Immature natural killer cell (primary cell): ENCODE results near the gene WDFY4. TPM values are rescaled to one million over a fixed set of nuclear protein-coding genes. Genes with fewer than 3 reads are reported as not detected.

Source experiments
- DNase-seq, 3 donors: peaks; one replicate each; pipeline ENCODE4 v3.0.0; 2022; ENCODE audit warnings: mixed read lengths in 1 of 3
- H3K27ac Mint-ChIP-seq, 6 donors: one replicate each; pipeline ENCODE4 v1.8.0; 2020; ENCODE audit warnings: mixed read lengths in 6 of 6, mild to moderate bottlenecking in 5 of 6, inconsistent platforms in 4 of 6, moderate library complexity in 3 of 6
- H3K27me3 Mint-ChIP-seq, 3 donors: one replicate each; pipeline ENCODE4 v1.8.0; 2020 to 2021; ENCODE audit warnings: low read depth in 3 of 3, mild to moderate bottlenecking in 3 of 3, mixed read lengths in 3 of 3, moderate library complexity in 3 of 3, inconsistent platforms in 1 of 3
- H3K36me3 Mint-ChIP-seq, 3 donors: one replicate each; pipeline ENCODE4 v1.8.0; 2020; ENCODE audit warnings: mixed read lengths in 3 of 3, inconsistent platforms in 2 of 3, mild to moderate bottlenecking in 2 of 3
- H3K4me1 Mint-ChIP-seq, 2 donors: one replicate each; pipeline ENCODE4 v1.8.0; 2020; ENCODE audit warnings: inconsistent platforms in 2 of 2, mild to moderate bottlenecking in 2 of 2, mixed read lengths in 2 of 2, moderate library complexity in 1 of 2
- H3K4me3 Mint-ChIP-seq, 5 donors: one replicate each; pipeline ENCODE4 v1.8.0; 2020; ENCODE audit warnings: mild to moderate bottlenecking in 5 of 5, mixed read lengths in 5 of 5, inconsistent platforms in 3 of 5, moderate library complexity in 3 of 5
- H3K9me3 Mint-ChIP-seq, 6 donors: one replicate each; pipeline ENCODE4 v1.8.0; 2020; ENCODE audit warnings: mild to moderate bottlenecking in 6 of 6, mixed read lengths in 6 of 6, inconsistent platforms in 4 of 6, moderate library complexity in 3 of 6
- polyA plus RNA-seq, 3 donors: library from polyadenylated mRNA; unstranded; fragments of 300-500 nt; fragmentation: Illumina TruSeq; gene quantifications; one replicate each; pipeline ENCODE4 v1.2.3, GENCODE V29; 2021

WDFY4 gene
- polyA plus RNA-seq, 3 donors from 2014 or later: 1.0 to 2.2 TPM; not detected in 1

GRCh38 chr10:48976196-48976595 lies 291.5 kb downstream of the WDFY4 start:
- Mint-ChIP-seq H3K36me3 (no peaks in the 10 kb centered on the region), H3K27me3 (peaks cover 0 to 9% (median 3%) of the 10 kb centered on the region in 3 donors), H3K4me3 (no peak overlapping the region), H3K4me1 (no peaks in the 10 kb centered on the region), H3K9me3 (no peaks in the 10 kb centered on the region), H3K27ac (no peak overlapping the region)
- DNase-seq: no peak

- H3K27ac Mint-ChIP-seq: no peak overlapping the region
- no peak overlapping the region for H3K4me3 Mint-ChIP-seq
- H3K36me3 Mint-ChIP-seq: no peaks in the 10 kb centered on the region
- no peaks in the 10 kb centered on the region for H3K4me1 Mint-ChIP-seq
- DNase-seq: no peak
- H3K27me3 Mint-ChIP-seq: peaks cover 0 to 7% (median 0%) of the 10 kb centered on the region in 3 donors
- H3K9me3 Mint-ChIP-seq: no peaks in the 10 kb centered on the region
Measured at GRCh38 chr10:48978318-48978717, 293.6 kb downstream of the WDFY4 start.

- peak; percentile 39 to 46 (median 44) for DNase-seq
- no peak overlapping the region for H3K27ac Mint-ChIP-seq
Measured at GRCh38 chr10:48981310-48981907, 296.7 kb downstream of the WDFY4 start.

GRCh38 chr10:48982584-48982983 lies 297.9 kb downstream of the WDFY4 start:
- H3K27ac Mint-ChIP-seq: no peak overlapping the region
- no peaks in the 10 kb centered on the region for H3K9me3 Mint-ChIP-seq
- no peaks in the 10 kb centered on the region for H3K36me3 Mint-ChIP-seq
- DNase-seq: no peak
- H3K4me3 Mint-ChIP-seq: no peak overlapping the region
- H3K4me1 Mint-ChIP-seq: no peaks in the 10 kb centered on the region
- H3K27me3 Mint-ChIP-seq: peaks cover 0 to 1% (median 0%) of the 10 kb centered on the region in 3 donors

More at GRCh38 chr10:48981310-48981907, 296.7 kb downstream of the WDFY4 start:
- Mint-ChIP-seq H3K36me3 (no peaks in the 10 kb centered on the region), H3K4me1 (no peaks in the 10 kb centered on the region), H3K27me3 (no peaks in the 10 kb centered on the region), H3K4me3 (no peak overlapping the region), H3K9me3 (no peaks in the 10 kb centered on the region)

- no peaks in the 10 kb centered on the region for H3K36me3 Mint-ChIP-seq
- no peak overlapping the region for H3K4me3 Mint-ChIP-seq
- no peaks in the 10 kb centered on the region for H3K9me3 Mint-ChIP-seq
- H3K27me3 Mint-ChIP-seq: peaks cover 0 to 1% (median 0%) of the 10 kb centered on the region in 3 donors
- no peak for DNase-seq
- H3K27ac Mint-ChIP-seq: no peak overlapping the region
- no peaks in the 10 kb centered on the region for H3K4me1 Mint-ChIP-seq
Measured at GRCh38 chr10:48983648-48984351, 299.1 kb downstream of the WDFY4 start.

- no peak overlapping the region for H3K4me3 Mint-ChIP-seq
- no peaks in the 10 kb centered on the region for H3K9me3 Mint-ChIP-seq
- no peaks in the 10 kb centered on the region for H3K36me3 Mint-ChIP-seq
- no peak overlapping the region for H3K27ac Mint-ChIP-seq
- no peaks in the 10 kb centered on the region for H3K4me1 Mint-ChIP-seq
- peaks cover 0 to 1% (median 0%) of the 10 kb centered on the region in 3 donors for H3K27me3 Mint-ChIP-seq
- no peak for DNase-seq
Measured at GRCh38 chr10:48985621-48986158, 301.0 kb downstream of the WDFY4 start.

- no peaks in the 10 kb centered on the region for H3K4me1 Mint-ChIP-seq
- H3K36me3 Mint-ChIP-seq: no peaks in the 10 kb centered on the region
- DNase-seq: no peak
- H3K27ac Mint-ChIP-seq: no peak overlapping the region
- H3K4me3 Mint-ChIP-seq: no peak overlapping the region
- H3K9me3 Mint-ChIP-seq: no peaks in the 10 kb centered on the region
- H3K27me3 Mint-ChIP-seq: peaks cover 0 to 1% (median 0%) of the 10 kb centered on the region in 3 donors
Measured at GRCh38 chr10:48990226-48990625, 305.6 kb downstream of the WDFY4 start.

GRCh38 chr10:48993627-48994026 lies 309.0 kb downstream of the WDFY4 start:
- no peak overlapping the region for H3K4me3 Mint-ChIP-seq
- H3K4me1 Mint-ChIP-seq: no peaks in the 10 kb centered on the region
- H3K36me3 Mint-ChIP-seq: no peaks in the 10 kb centered on the region
- no peaks in the 10 kb centered on the region for H3K9me3 Mint-ChIP-seq
- no peak overlapping the region for H3K27ac Mint-ChIP-seq
- no peak for DNase-seq
- H3K27me3 Mint-ChIP-seq: peaks cover 1 to 2% (median 2%) of the 10 kb centered on the region in 3 donors

- Mint-ChIP-seq H3K9me3 (no peaks in the 10 kb centered on the region), H3K4me1 (no peaks in the 10 kb centered on the region), H3K36me3 (no peaks in the 10 kb centered on the region), H3K27ac (no peak overlapping the region), H3K27me3 (peaks cover 2 to 5% (median 4%) of the 10 kb centered on the region in 3 donors), H3K4me3 (no peak overlapping the region)
- DNase-seq: no peak
Measured at GRCh38 chr10:48996329-48996728, 311.7 kb downstream of the WDFY4 start.

- H3K4me3 Mint-ChIP-seq: no peak overlapping the region
Measured at GRCh38 chr10:48999346-48999745, 314.7 kb downstream of the WDFY4 start.

GRCh38 chr10:49000437-49001398 lies 316.0 kb downstream of the WDFY4 start:
- no peaks in the 10 kb centered on the region for H3K9me3 Mint-ChIP-seq
- H3K4me3 Mint-ChIP-seq: no peak overlapping the region
- DNase-seq: no peak
- no peaks in the 10 kb centered on the region for H3K36me3 Mint-ChIP-seq
- H3K27ac Mint-ChIP-seq: peak overlapping the region in 1 of 6 donors; percentile 67
- H3K27me3 Mint-ChIP-seq: peaks cover 2 to 5% (median 4%) of the 10 kb centered on the region in 3 donors
- no peaks in the 10 kb centered on the region for H3K4me1 Mint-ChIP-seq

More at GRCh38 chr10:48999346-48999745, 314.7 kb downstream of the WDFY4 start:
- DNase-seq: no peak
- Mint-ChIP-seq H3K4me1 (no peaks in the 10 kb centered on the region), H3K27ac (no peak overlapping the region), H3K36me3 (no peaks in the 10 kb centered on the region), H3K9me3 (no peaks in the 10 kb centered on the region), H3K27me3 (peaks cover 4 to 5% (median 4%) of the 10 kb centered on the region in 3 donors)

GRCh38 chr10:49001402-49001801 lies 316.7 kb downstream of the WDFY4 start:
- H3K27me3 Mint-ChIP-seq: peaks cover 2 to 5% (median 2%) of the 10 kb centered on the region in 3 donors
- H3K4me1 Mint-ChIP-seq: no peaks in the 10 kb centered on the region
- no peak overlapping the region for H3K4me3 Mint-ChIP-seq
- no peaks in the 10 kb centered on the region for H3K9me3 Mint-ChIP-seq
- no peak for DNase-seq
- H3K36me3 Mint-ChIP-seq: no peaks in the 10 kb centered on the region
- H3K27ac Mint-ChIP-seq: no peak overlapping the region

- no peaks in the 10 kb centered on the region for H3K4me1 Mint-ChIP-seq
- H3K4me3 Mint-ChIP-seq: no peak overlapping the region
- no peaks in the 10 kb centered on the region for H3K36me3 Mint-ChIP-seq
- no peak for DNase-seq
- no peak overlapping the region for H3K27ac Mint-ChIP-seq
- H3K9me3 Mint-ChIP-seq: no peaks in the 10 kb centered on the region
- H3K27me3 Mint-ChIP-seq: peaks cover 2 to 6% (median 4%) of the 10 kb centered on the region in 3 donors
Measured at GRCh38 chr10:49001870-49002672, 317.4 kb downstream of the WDFY4 start.
